SK-N-SH treated with all-trans-retinoic acid at 6 μM for 48 hours (cell line): ENCODE data around the gene TRIM25.
A peak's percentile ranks its signal among the peaks of the same experiment; 100 is the strongest.

Experiments used
- ATAC-seq: fragments of 200-7000 bp; cut with Tn5 transposase; 3 replicates; pipeline ENCODE4 v1.9.1; 2020; ENCODE audit warnings: mild to moderate bottlenecking, moderate library complexity
- ARNTL ChIP-seq: fragments of 450-650 bp; formaldehyde crosslinking; IDR thresholded peaks from 2 replicates; pipeline ENCODE4 v1.5.0; 2020; ENCODE audit warnings: low read depth, mild to moderate bottlenecking, moderate library complexity, borderline replicate concordance
- BACH2 ChIP-seq: fragments of 250-450 bp; sonication (Bioruptor Pico); IDR thresholded peaks from 2 replicates; pipeline ENCODE4 v1.9.0; 2021; ENCODE audit warnings: mild to moderate bottlenecking, borderline replicate concordance
- CSDC2 ChIP-seq: fragments of 250-450 bp; sonication (Bioruptor Pico); IDR thresholded peaks from 2 replicates; pipeline ENCODE4 v1.5.0; 2020; ENCODE audit warnings: mild to moderate bottlenecking, moderate library complexity
- CSRNP3 ChIP-seq: fragments of 250-450 bp; sonication (Bioruptor Pico); IDR thresholded peaks from 2 replicates; pipeline ENCODE4 v1.5.1; 2021; ENCODE audit warnings: mild to moderate bottlenecking, moderate library complexity
- ESRRG ChIP-seq: fragments of 250-450 bp; sonication (Bioruptor Pico); IDR thresholded peaks from 2 replicates; pipeline ENCODE4 v1.6.1; 2021; ENCODE audit warnings: mild to moderate bottlenecking
- GLIS3 ChIP-seq: fragments of 250-450 bp; sonication (Bioruptor Pico); IDR thresholded peaks from 2 replicates; pipeline ENCODE4 v1.5.0; 2020; ENCODE audit warnings: mild to moderate bottlenecking, moderate library complexity
- OSR1 ChIP-seq: fragments of 250-450 bp; sonication (Bioruptor Pico); IDR thresholded peaks from 2 replicates; pipeline ENCODE4 v1.8.0; 2022; ENCODE audit warnings: moderate library complexity, mild to moderate bottlenecking, inconsistent platforms
- PATZ1 ChIP-seq: fragments of 250-450 bp; sonication (Bioruptor Pico); IDR thresholded peaks from 2 replicates; pipeline ENCODE4 v1.8.0; 2020; ENCODE audit warnings: mild to moderate bottlenecking, moderate library complexity, borderline replicate concordance
- POU6F1 ChIP-seq: fragments of 250-450 bp; sonication (Bioruptor Pico); IDR thresholded peaks from 2 replicates; pipeline ENCODE4 v1.8.0; 2021; ENCODE audit warnings: low read depth, mild to moderate bottlenecking, moderate library complexity, borderline replicate concordance
- PPARA ChIP-seq: fragments of 250-450 bp; sonication (Bioruptor Pico); IDR thresholded peaks from 2 replicates; pipeline ENCODE4 v1.5.0; 2020; ENCODE audit warnings: mild to moderate bottlenecking, borderline replicate concordance
- RARB ChIP-seq: fragments of 250-450 bp; sonication (Bioruptor Pico); IDR thresholded peaks from 2 replicates; pipeline ENCODE4 v1.8.0; 2021; ENCODE audit warnings: mild to moderate bottlenecking, moderate library complexity
- SNAI2 ChIP-seq: fragments of 250-450 bp; sonication (Bioruptor Pico); IDR thresholded peaks from 2 replicates; pipeline ENCODE4 v1.5.0; 2020; ENCODE audit warnings: mild to moderate bottlenecking, moderate library complexity
- TCF4 ChIP-seq: fragments of 250-450 bp; sonication (Bioruptor Pico); IDR thresholded peaks from 2 replicates; pipeline ENCODE4 v1.8.0; 2021; ENCODE audit warnings: mild to moderate bottlenecking, moderate library complexity, borderline replicate concordance
- TOX ChIP-seq: fragments of 250-450 bp; sonication (Bioruptor Pico); IDR thresholded peaks from 2 replicates; pipeline ENCODE4 v1.8.0; 2021; ENCODE audit warnings: mild to moderate bottlenecking, moderate library complexity, borderline replicate concordance
- TSHZ2 ChIP-seq: fragments of 250-450 bp; sonication (Bioruptor Pico); IDR thresholded peaks from 2 replicates; pipeline ENCODE4 v1.5.0; 2020; ENCODE audit warnings: mild to moderate bottlenecking, moderate library complexity
- ZC3H10 ChIP-seq: fragments of 250-450 bp; sonication (Bioruptor Pico); IDR thresholded peaks from 2 replicates; pipeline ENCODE4 v1.5.1; 2021; ENCODE audit warnings: mild to moderate bottlenecking, moderate library complexity
- ZFP3 ChIP-seq: fragments of 250-450 bp; sonication (Bioruptor Pico); IDR thresholded peaks from 2 replicates; pipeline ENCODE4 v1.5.0; 2020; ENCODE audit warnings: mild to moderate bottlenecking, moderate library complexity
- ZNF565 ChIP-seq: fragments of 450-650 bp; formaldehyde crosslinking; conservative IDR thresholded peaks from 2 replicates; pipeline ENCODE4 v1.5.0; 2020; ENCODE audit warnings: low read depth, mild to moderate bottlenecking, moderate library complexity
- ZNF70 ChIP-seq: fragments of 450-650 bp; formaldehyde crosslinking; IDR thresholded peaks from 2 replicates; pipeline ENCODE4 v1.5.0; 2020; ENCODE audit warnings: mild to moderate bottlenecking, moderate library complexity
- ZNF8 ChIP-seq: fragments of 450-650 bp; formaldehyde crosslinking; IDR thresholded peaks from 2 replicates; pipeline ENCODE4 v1.5.0; 2020; ENCODE audit warnings: mild to moderate bottlenecking, moderate library complexity

TRIM25 gene

GRCh38 chr17:56903560-56903959 is 10.3 kb downstream of the TRIM25 start:
- no peak for TF ChIP-seq OSR1 (CRISPR knock-in tag)
- no peak for TF ChIP-seq TSHZ2
- no peak for TF ChIP-seq POU6F1
- TF ChIP-seq RARB (CRISPR knock-in tag) = no peak
- TF ChIP-seq ZC3H10 (CRISPR knock-in tag) = no peak
- TF ChIP-seq PPARA (CRISPR knock-in tag) = no peak
- TF ChIP-seq CSDC2 = no peak
- TF ChIP-seq ESRRG (CRISPR knock-in tag) = no peak
- no peak for TF ChIP-seq ARNTL (CRISPR knock-in tag)
- no peak for ATAC-seq

GRCh38 chr17:56902348-56902747 is 11.5 kb downstream of the TRIM25 start:
- ATAC-seq = peak; percentile 97
- TF ChIP-seq CSDC2 = no peak
- TF ChIP-seq OSR1 (CRISPR knock-in tag) = no peak
- no peak for TF ChIP-seq ARNTL (CRISPR knock-in tag)
- TF ChIP-seq TCF4 (CRISPR knock-in tag) = no peak
- no peak for TF ChIP-seq PPARA (CRISPR knock-in tag)
- no peak for TF ChIP-seq GLIS3 (CRISPR knock-in tag)
- no peak for TF ChIP-seq ZNF565 (CRISPR knock-in tag)
- no peak for TF ChIP-seq POU6F1
- no peak for TF ChIP-seq ESRRG (CRISPR knock-in tag)
- no peak for TF ChIP-seq ZNF70 (CRISPR knock-in tag)
- no peak for TF ChIP-seq RARB (CRISPR knock-in tag)
- TF ChIP-seq CSRNP3 (CRISPR knock-in tag) = no peak
- no peak for TF ChIP-seq SNAI2 (CRISPR knock-in tag)
- TF ChIP-seq ZFP3 (CRISPR knock-in tag) = no peak

- ATAC-seq = no peak
- TF ChIP-seq TCF4 (CRISPR knock-in tag) (no peak), SNAI2 (CRISPR knock-in tag) (no peak), TOX (CRISPR knock-in tag) (no peak), TSHZ2 (no peak), BACH2 (CRISPR knock-in tag) (no peak), GLIS3 (CRISPR knock-in tag) (no peak), ZNF8 (CRISPR knock-in tag) (no peak), CSRNP3 (CRISPR knock-in tag) (no peak), RARB (CRISPR knock-in tag) (no peak), ZC3H10 (CRISPR knock-in tag) (no peak), ZFP3 (CRISPR knock-in tag) (no peak), POU6F1 (no peak), ARNTL (CRISPR knock-in tag) (no peak), PPARA (CRISPR knock-in tag) (no peak), CSDC2 (no peak), ZNF565 (CRISPR knock-in tag) (no peak), ZNF70 (CRISPR knock-in tag) (no peak), PATZ1 (CRISPR knock-in tag) (no peak)
These were observed 14.4 kb downstream of the TRIM25 start for GRCh38 chr17:56899403-56899802.
